MM.1S (cell line): ENCODE data around the gene NUP50.

Experiments
- DNase-seq: peaks from one replicate; pipeline ENCODE4 v3.0.0-alpha.2; 2015
- H2AFZ ChIP-seq: fragments of 300-600 bp; sonication (generic); 2 replicates; pipeline ENCODE4 v1.6.0; 2016; ENCODE audit warnings: antibody characterized with exemption, low read length
- H3F3A ChIP-seq: fragments of 300-600 bp; sonication (generic); 2 replicates; pipeline ENCODE4 v1.6.1; 2016; ENCODE audit warnings: mild to moderate bottlenecking, antibody characterized with exemption, low read length, moderate library complexity, mixed read lengths; ENCODE audit not compliant: insufficient read depth
- H3K27ac ChIP-seq: fragments of 300-600 bp; sonication (generic); 2 replicates; pipeline ENCODE4 v1.5.1; 2016; ENCODE audit warnings: mild to moderate bottlenecking, low read length
- H3K27me3 ChIP-seq: fragments of 300-600 bp; sonication (generic); replicated peaks from 2 replicates; pipeline ENCODE4 v1.6.0; 2016; ENCODE audit warnings: low read length; ENCODE audit not compliant: insufficient read depth
- H3K36me3 ChIP-seq: fragments of 300-600 bp; sonication (generic); replicated peaks from 2 replicates; pipeline ENCODE4 v1.6.1; 2016; ENCODE audit warnings: mild to moderate bottlenecking, low read length, mixed read lengths; ENCODE audit not compliant: insufficient read depth
- H3K4me1 ChIP-seq: fragments of 300-600 bp; sonication (generic); 2 replicates; pipeline ENCODE4 v1.6.1; 2016; ENCODE audit warnings: low read length, mixed read lengths
- H3K4me2 ChIP-seq: fragments of 300-600 bp; sonication (generic); 2 replicates; pipeline ENCODE4 v1.6.0; 2016; ENCODE audit warnings: low read depth, low read length
- H3K4me3 ChIP-seq: fragments of 300-600 bp; sonication (generic); 2 replicates; pipeline ENCODE4 v1.5.1; 2016; ENCODE audit warnings: low read length, mixed read lengths
- H3K79me2 ChIP-seq: fragments of 300-600 bp; sonication (generic); 2 replicates; pipeline ENCODE4 v1.6.1; 2016; ENCODE audit warnings: mixed run types, low read length, mixed read lengths
- H3K9ac ChIP-seq: fragments of 300-600 bp; sonication (generic); 2 replicates; pipeline ENCODE4 v1.6.1; 2016; ENCODE audit warnings: low read length, mixed read lengths
- H3K9me2 ChIP-seq: fragments of 300-600 bp; sonication (generic); replicated peaks from 2 replicates; pipeline ENCODE4 v1.6.1; 2016; ENCODE audit warnings: mild to moderate bottlenecking, low read length, mixed read lengths; ENCODE audit not compliant: insufficient read depth
- H3K9me3 ChIP-seq: fragments of 300-600 bp; sonication (generic); replicated peaks from 2 replicates; pipeline ENCODE4 v1.6.1; 2016; ENCODE audit warnings: mild to moderate bottlenecking, low read length, mixed read lengths; ENCODE audit not compliant: insufficient read depth
- H4K20me1 ChIP-seq: fragments of 300-600 bp; sonication (generic); 2 replicates; pipeline ENCODE4 v1.6.1; 2016; ENCODE audit warnings: mild to moderate bottlenecking, low read length, moderate library complexity, mixed read lengths; ENCODE audit not compliant: insufficient read depth
- EZH2 ChIP-seq: fragments of 300-600 bp; sonication (generic); optimal IDR thresholded peaks from 2 replicates; pipeline ENCODE3; 2017; ENCODE audit warnings: low read depth, mild to moderate bottlenecking, antibody characterized with exemption, low read length, mixed read lengths
- EZH2phosphoT487 ChIP-seq: fragments of 300-600 bp; sonication (generic); IDR thresholded peaks from 2 replicates; pipeline ENCODE4 v1.6.1; 2018; ENCODE audit warnings: antibody characterized with exemption, low read length
- TF ChIP-seq, protein P1 (sequence below): fragments of 300-600 bp; sonication (generic); IDR thresholded peaks from 2 replicates; pipeline ENCODE4 v1.5.1; 2016; ENCODE audit warnings: antibody characterized with exemption, low read length, mixed read lengths

NUP50 gene

DNA sequence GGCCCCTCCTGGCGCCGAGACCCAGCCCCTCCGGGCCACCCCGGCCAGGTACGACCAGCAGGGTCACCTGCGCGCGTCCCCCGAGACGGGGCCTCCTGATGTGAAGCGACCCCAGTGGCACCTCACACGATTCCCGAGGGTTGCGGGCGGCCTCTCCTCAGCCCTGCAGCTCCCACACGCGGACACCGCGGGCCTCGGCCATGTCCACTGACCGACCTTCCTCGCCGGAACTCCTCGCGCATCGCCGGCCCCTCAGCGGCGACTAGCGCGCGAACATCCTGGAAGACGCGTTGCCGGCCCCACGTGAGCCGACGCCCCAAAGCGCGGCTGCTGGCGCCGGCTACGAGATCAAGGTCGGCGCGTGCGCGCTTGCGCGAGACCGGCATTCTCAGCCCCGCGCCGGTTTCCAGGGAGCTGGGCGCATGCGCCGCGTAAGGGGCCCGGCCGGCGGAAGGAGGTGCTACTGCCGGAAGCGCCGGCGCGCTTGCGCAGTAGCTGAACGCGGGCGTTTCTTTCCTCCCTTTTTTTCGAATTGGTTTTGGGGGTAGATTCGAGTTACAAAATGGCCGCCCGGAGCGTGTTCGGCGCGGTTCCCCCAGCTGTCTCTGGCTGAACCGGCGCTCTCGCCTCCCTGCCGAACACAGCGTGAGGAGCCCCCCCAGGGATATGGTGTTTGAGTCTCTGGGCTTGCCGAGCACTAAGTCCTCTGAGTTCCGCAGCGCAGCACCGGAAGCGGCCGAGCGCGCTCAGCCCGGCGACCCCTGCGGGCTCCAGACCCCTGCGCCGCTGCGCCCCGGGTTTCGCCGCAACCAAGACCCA, at the start of gene NUP50:
NUP50 (plus strand) TSS at position 475 of the 819 bp plus-strand sequence. CDS start 4,253 bp downstream, outside the sequence.
- peak within 1 kb of the TSS; percentile 93 for H2AFZ ChIP-seq

DNA sequence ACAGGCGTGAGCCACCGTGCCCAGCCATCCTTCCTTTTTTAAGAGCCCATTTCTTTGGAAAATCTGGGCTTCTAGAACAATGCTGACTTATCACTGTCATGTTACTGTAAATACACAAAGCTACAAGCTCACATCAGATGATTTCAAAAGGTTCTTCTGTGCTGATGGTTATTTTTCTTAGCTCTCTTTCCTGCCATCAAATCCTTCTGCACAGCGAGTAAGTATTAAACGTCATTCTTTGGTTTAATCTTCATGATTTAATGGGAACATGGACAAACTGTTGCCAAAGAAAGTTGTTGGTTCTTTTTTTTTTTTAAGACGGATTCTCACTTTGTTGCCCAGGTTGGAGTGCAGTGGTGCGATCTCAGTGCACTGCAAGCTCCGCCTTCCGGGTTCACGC, 43.3 kb upstream of the NUP50 start:
- Histone ChIP-seq H4K20me1 (no peaks in the 10 kb centered on the region), H3K27me3 (peaks cover 41% of the 10 kb centered on the region), H3F3A (no peaks in the 10 kb centered on the region), H3K9me2 (no peaks in the 10 kb centered on the region), H3K4me2 (no peak overlapping the region), H2AFZ (no peak overlapping the region), H3K79me2 (no peaks in the 10 kb centered on the region), H3K9ac (no peak overlapping the region), H3K27ac (no peak overlapping the region), H3K36me3 (no peaks in the 10 kb centered on the region), H3K4me3 (no peak overlapping the region), H3K4me1 (no peaks in the 10 kb centered on the region), H3K9me3 (no peaks in the 10 kb centered on the region)
- no peak for DNase-seq
- TF ChIP-seq EZH2phosphoT487 (no peak), EZH2 (no peak)
- TF ChIP-seq, protein P1, sequence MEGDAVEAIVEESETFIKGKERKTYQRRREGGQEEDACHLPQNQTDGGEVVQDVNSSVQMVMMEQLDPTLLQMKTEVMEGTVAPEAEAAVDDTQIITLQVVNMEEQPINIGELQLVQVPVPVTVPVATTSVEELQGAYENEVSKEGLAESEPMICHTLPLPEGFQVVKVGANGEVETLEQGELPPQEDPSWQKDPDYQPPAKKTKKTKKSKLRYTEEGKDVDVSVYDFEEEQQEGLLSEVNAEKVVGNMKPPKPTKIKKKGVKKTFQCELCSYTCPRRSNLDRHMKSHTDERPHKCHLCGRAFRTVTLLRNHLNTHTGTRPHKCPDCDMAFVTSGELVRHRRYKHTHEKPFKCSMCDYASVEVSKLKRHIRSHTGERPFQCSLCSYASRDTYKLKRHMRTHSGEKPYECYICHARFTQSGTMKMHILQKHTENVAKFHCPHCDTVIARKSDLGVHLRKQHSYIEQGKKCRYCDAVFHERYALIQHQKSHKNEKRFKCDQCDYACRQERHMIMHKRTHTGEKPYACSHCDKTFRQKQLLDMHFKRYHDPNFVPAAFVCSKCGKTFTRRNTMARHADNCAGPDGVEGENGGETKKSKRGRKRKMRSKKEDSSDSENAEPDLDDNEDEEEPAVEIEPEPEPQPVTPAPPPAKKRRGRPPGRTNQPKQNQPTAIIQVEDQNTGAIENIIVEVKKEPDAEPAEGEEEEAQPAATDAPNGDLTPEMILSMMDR: no peak

More for the DNA sequence above, at the start of gene NUP50:
- Histone ChIP-seq H3K27me3 (no peaks in the 10 kb centered on the region), H3K4me2 (peak within 1 kb of the TSS; percentile 93), H3K9ac (peak within 1 kb of the TSS; percentile 94), H3K36me3 (peaks cover 9% of the 10 kb centered on the region; the same call in 1 of the 2 replicates), H3K27ac (peak within 1 kb of the TSS; percentile 65; the same call in 1 of the 2 replicates), H3K4me1 (peaks cover 18% of the 10 kb centered on the region; the same call in 1 of the 2 replicates), H4K20me1 (peaks cover 12% of the 10 kb centered on the region; the same call in 1 of the 2 replicates), H3K9me2 (no peaks in the 10 kb centered on the region), H3K4me3 (peak within 1 kb of the TSS; percentile 90), H3K9me3 (no peaks in the 10 kb centered on the region), H3K79me2 (peaks cover 69% of the 10 kb centered on the region), H3F3A (no peaks in the 10 kb centered on the region)
- peak; percentile 98 for DNase-seq
- TF ChIP-seq, protein P1: no peak
- TF ChIP-seq EZH2 (no peak), EZH2phosphoT487 (no peak)

- no peaks in the 10 kb centered on the region for H4K20me1 ChIP-seq
- H3K9ac ChIP-seq: no peak overlapping the region
- H3F3A ChIP-seq: no peaks in the 10 kb centered on the region
- H3K27ac ChIP-seq: no peak overlapping the region
- no peaks in the 10 kb centered on the region for H3K4me1 ChIP-seq
- H3K9me2 ChIP-seq: no peaks in the 10 kb centered on the region
- no peaks in the 10 kb centered on the region for H3K79me2 ChIP-seq
- no peak overlapping the region for H3K4me2 ChIP-seq
- DNase-seq: no peak
- H2AFZ ChIP-seq: no peak overlapping the region
- no peaks in the 10 kb centered on the region for H3K9me3 ChIP-seq
- TF ChIP-seq, protein P1: no peak
- no peak for TF ChIP-seq EZH2
- TF ChIP-seq EZH2phosphoT487: no peak
- peaks cover 38% of the 10 kb centered on the region for H3K27me3 ChIP-seq
- no peak overlapping the region for H3K4me3 ChIP-seq
- no peaks in the 10 kb centered on the region for H3K36me3 ChIP-seq
Measured at GRCh38 chr22:45120931-45121330, 42.8 kb upstream of the NUP50 start.
